Measurements from ENCODE around the gene SLCO2A1. TPM values are rescaled to one million over a fixed set of nuclear protein-coding genes. Genes with fewer than 3 reads are reported as not detected.

SLCO2A1 gene
- total RNA-seq, 4 donors from 2014 or later = 8.4 to 68.5 (median 22.7) TPM

- no peak overlapping the region for H3K27ac ChIP-seq
- H3K9me3 ChIP-seq = no peaks in the 10 kb centered on the region
- no peak for DNase-seq
- TF ChIP-seq CTCF (IDR thresholded peaks at IDR 0.05) (no peak), EP300 (IDR thresholded peaks at IDR 0.05; ENCODE audit: low read depth) (no peak), POLR2A (IDR thresholded peaks at IDR 0.05) (no peak), POLR2AphosphoS5 (IDR thresholded peaks at IDR 0.05) (no peak)
- H3K27me3 ChIP-seq = no peaks in the 10 kb centered on the region
- intact Hi-C loops (cut with DNase I; ENCODE audit: low total_unique reads) (no loop called here), in situ Hi-C loops (cut with MboI; ENCODE audit: low pct_ligation_motif_present in 1 of 4, low pct_unique_long_range_greater_than_20kb in 1 of 4, low sequenced_read_pairs in 3 of 4) (loop anchor here in 2 of 4 donors (25.0 kb wide), 1 partner anchor 1202 kb away; no protein-coding TSS in a partner anchor)
- H3K4me1 ChIP-seq = peaks cover 0 to 15% (median 4%) of the 10 kb centered on the region in 4 donors
- no peak overlapping the region for H3K4me3 ChIP-seq
- 61% methylated on average over 2 of the region's 2 CpGs; no CpG with 5 or more reads in 1 of the 2 donors for WGBS, 2 donors (ENCODE audit: low coverage in 1 of 2)
- no peaks in the 10 kb centered on the region for H3K36me3 ChIP-seq
Observed at GRCh38 chr3:133938770-133939462, 90.8 kb downstream of the SLCO2A1 start.

GRCh38 chr3:133937756-133938601, 91.7 kb downstream of the SLCO2A1 start:
- H3K27ac ChIP-seq = no peak overlapping the region
- no peak for TF ChIP-seq CTCF (IDR thresholded peaks at IDR 0.05)
- intact Hi-C loops (cut with DNase I; ENCODE audit: low total_unique reads) (no loop called here), in situ Hi-C loops (cut with MboI; ENCODE audit: low pct_ligation_motif_present in 1 of 4, low pct_unique_long_range_greater_than_20kb in 1 of 4, low sequenced_read_pairs in 3 of 4) (loop anchor here in 2 of 4 donors (25.0 kb wide), 1 partner anchor 1201 kb away; no protein-coding TSS in a partner anchor)
- no peaks in the 10 kb centered on the region for H3K9me3 ChIP-seq
- no peaks in the 10 kb centered on the region for H3K36me3 ChIP-seq
- DNase-seq = no peak
- peaks cover 0 to 11% (median 3%) of the 10 kb centered on the region in 4 donors for H3K4me1 ChIP-seq
- no peak overlapping the region for H3K4me3 ChIP-seq
- 73 to 77% methylated on average over 5 to 10 of the region's 10 CpGs for WGBS, 2 donors (ENCODE audit: low coverage in 1 of 2)
- H3K27me3 ChIP-seq = no peaks in the 10 kb centered on the region

DNA sequence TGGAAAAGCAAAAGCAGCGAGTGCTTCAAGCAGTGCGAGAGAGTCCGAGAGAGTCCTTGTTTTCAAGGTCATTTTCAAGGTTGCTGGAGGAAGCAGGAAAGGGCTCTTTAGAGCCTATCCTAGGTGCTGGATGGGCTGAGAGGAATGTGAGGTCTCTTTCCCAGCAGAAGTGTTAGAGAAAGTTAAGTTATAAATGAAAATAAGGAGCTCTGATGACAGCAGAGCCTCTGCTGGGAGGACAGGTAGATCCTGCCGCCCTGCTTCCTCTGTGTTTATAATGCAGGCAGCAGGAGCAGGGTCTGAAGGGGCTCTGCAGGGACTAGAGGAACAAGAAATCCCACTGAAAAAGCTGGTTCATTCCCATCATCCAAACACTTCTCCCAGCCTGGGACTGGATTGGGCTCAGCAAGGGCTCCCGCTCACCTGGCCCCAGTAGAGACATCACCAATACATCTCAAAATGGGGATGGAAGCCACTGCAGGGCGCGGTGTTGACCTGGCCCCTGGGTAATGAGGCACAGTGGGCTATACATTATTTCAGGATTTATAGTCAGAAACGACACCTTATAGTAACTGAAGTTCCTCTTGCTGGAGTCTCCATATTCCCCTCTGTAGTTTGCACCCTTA, 92.6 kb downstream of the SLCO2A1 start:
- H3K4me3 ChIP-seq = no peak overlapping the region
- no peaks in the 10 kb centered on the region for H3K36me3 ChIP-seq
- intact Hi-C loops (cut with DNase I; ENCODE audit: low total_unique reads) = no loop called here
- no peak overlapping the region for H3K27ac ChIP-seq
- TF ChIP-seq POLR2AphosphoS5 (IDR thresholded peaks at IDR 0.05) = no peak
- no peak for TF ChIP-seq EP300 (IDR thresholded peaks at IDR 0.05; ENCODE audit: low read depth)
- TF ChIP-seq CTCF (IDR thresholded peaks at IDR 0.05) = no peak
- TF ChIP-seq POLR2A (IDR thresholded peaks at IDR 0.05) = no peak
- no peaks in the 10 kb centered on the region for H3K27me3 ChIP-seq
- 72 to 89% methylated on average over 7 to 8 of the region's 8 CpGs for WGBS, 2 donors (ENCODE audit: low coverage in 1 of 2)
- H3K4me1 ChIP-seq = peaks cover 0 to 11% (median 3%) of the 10 kb centered on the region in 4 donors
- no peaks in the 10 kb centered on the region for H3K9me3 ChIP-seq
- no peak for DNase-seq
- in situ Hi-C loops (cut with MboI; ENCODE audit: low pct_ligation_motif_present in 1 of 4, low pct_unique_long_range_greater_than_20kb in 1 of 4, low sequenced_read_pairs in 3 of 4) = loop anchor here in 2 of 4 donors (25.0 kb wide), 1 partner anchor 1200 kb away; no protein-coding TSS in a partner anchor
